Measurements from ENCODE around the gene RASGRP2.

The RASGRP2 gene

GRCh38 chr11:64778223-64778472 is 34.2 kb upstream of the RASGRP2 start:
- Histone ChIP-seq H3K36me3 (peaks cover 57% of the 10 kb centered on the region), H3K27ac (peak overlapping the region; percentile 99), H3K9me3 (ENCODE audit: severe bottlenecking) (no peaks in the 10 kb centered on the region), H3K27me3 (ENCODE audit: insufficient read depth, low read depth, severe bottlenecking) (no peaks in the 10 kb centered on the region), H3K4me3 (ENCODE audit: low read depth, low read length) (peak overlapping the region; percentile 83)
- no peak for DNase-seq
- no peak for TF ChIP-seq CTCF (IDR thresholded peaks at IDR 0.05; ENCODE audit: low read depth, low read length)

- Histone ChIP-seq H3K4me3 (ENCODE audit: low read depth, low read length) (peak overlapping the region; percentile 97), H3K36me3 (peaks cover 62% of the 10 kb centered on the region), H3K27ac (peak overlapping the region; percentile 99), H3K27me3 (ENCODE audit: insufficient read depth, low read depth, severe bottlenecking) (no peaks in the 10 kb centered on the region), H3K9me3 (ENCODE audit: severe bottlenecking) (no peaks in the 10 kb centered on the region)
- no peak for TF ChIP-seq CTCF (IDR thresholded peaks at IDR 0.05; ENCODE audit: low read depth, low read length)
- peak; percentile 79 for DNase-seq
Observed at GRCh38 chr11:64777449-64778222, 33.7 kb upstream of the RASGRP2 start.

- H3K36me3 ChIP-seq = peaks cover 69% of the 10 kb centered on the region
- H3K27ac ChIP-seq = peak overlapping the region; percentile 74
- H3K4me3 ChIP-seq (ENCODE audit: low read depth, low read length) = peak overlapping the region; percentile 97
- no peaks in the 10 kb centered on the region for H3K9me3 ChIP-seq (ENCODE audit: severe bottlenecking)
- no peak for DNase-seq
- H3K27me3 ChIP-seq (ENCODE audit: insufficient read depth, low read depth, severe bottlenecking) = no peaks in the 10 kb centered on the region
- no peak for TF ChIP-seq CTCF (IDR thresholded peaks at IDR 0.05; ENCODE audit: low read depth, low read length)
Observed at GRCh38 chr11:64776875-64777274, 32.9 kb upstream of the RASGRP2 start.

GRCh38 chr11:64776425-64776824 is 32.5 kb upstream of the RASGRP2 start:
- TF ChIP-seq CTCF (IDR thresholded peaks at IDR 0.05; ENCODE audit: low read depth, low read length) = no peak
- Histone ChIP-seq H3K4me3 (ENCODE audit: low read depth, low read length) (peak overlapping the region; percentile 97), H3K36me3 (peaks cover 74% of the 10 kb centered on the region), H3K9me3 (ENCODE audit: severe bottlenecking) (no peaks in the 10 kb centered on the region), H3K27me3 (ENCODE audit: insufficient read depth, low read depth, severe bottlenecking) (no peaks in the 10 kb centered on the region), H3K27ac (no peak overlapping the region)
- no peak for DNase-seq

GRCh38 chr11:64774144-64774543 is 30.2 kb upstream of the RASGRP2 start:
- peaks cover 84% of the 10 kb centered on the region for H3K36me3 ChIP-seq
- no peaks in the 10 kb centered on the region for H3K9me3 ChIP-seq (ENCODE audit: severe bottlenecking)
- no peak overlapping the region for H3K4me3 ChIP-seq (ENCODE audit: low read depth, low read length)
- no peaks in the 10 kb centered on the region for H3K27me3 ChIP-seq (ENCODE audit: insufficient read depth, low read depth, severe bottlenecking)
- TF ChIP-seq CTCF (IDR thresholded peaks at IDR 0.05; ENCODE audit: low read depth, low read length) = no peak
- H3K27ac ChIP-seq = no peak overlapping the region
- DNase-seq = no peak

Data from WERI-Rb-1 (cell line).